Measurements from ENCODE around the gene USH2A.

The USH2A gene

GRCh38 chr1:216114180-216114579 is 309.1 kb downstream of the USH2A start:
- no peak for DNase-seq (ENCODE audit: insufficient read length)
- TF ChIP-seq TAF1 (IDR thresholded peaks at IDR 0.05; ENCODE audit: borderline replicate concordance, low read depth, low read length), result no peak
- no peak for TF ChIP-seq POLR2A (IDR thresholded peaks at IDR 0.05; ENCODE audit: low read depth, low read length)
- TF ChIP-seq POLR2AphosphoS5 (IDR thresholded peaks at IDR 0.05; ENCODE audit: low read depth, low read length), result no peak
- FAIRE-seq, result no peak

- no peak for DNase-seq (ENCODE audit: insufficient read length)
- TF ChIP-seq POLR2A (IDR thresholded peaks at IDR 0.05; ENCODE audit: low read depth, low read length), result no peak
- TF ChIP-seq TAF1 (IDR thresholded peaks at IDR 0.05; ENCODE audit: borderline replicate concordance, low read depth, low read length), result no peak
- FAIRE-seq, result no peak
Measured at GRCh38 chr1:216113181-216113580, 310.1 kb downstream of the USH2A start.

GRCh38 chr1:216111842-216112241 is 311.4 kb downstream of the USH2A start:
- DNase-seq (ENCODE audit: insufficient read length), result no peak
- FAIRE-seq, result no peak
- TF ChIP-seq TAF1 (IDR thresholded peaks at IDR 0.05; ENCODE audit: borderline replicate concordance, low read depth, low read length), result no peak
- TF ChIP-seq POLR2A (IDR thresholded peaks at IDR 0.05; ENCODE audit: low read depth, low read length), result no peak
- no peak for TF ChIP-seq POLR2AphosphoS5 (IDR thresholded peaks at IDR 0.05; ENCODE audit: low read depth, low read length)

- TF ChIP-seq POLR2AphosphoS5 (IDR thresholded peaks at IDR 0.05; ENCODE audit: low read depth, low read length) (no peak), POLR2A (IDR thresholded peaks at IDR 0.05; ENCODE audit: low read depth, low read length) (no peak), TAF1 (IDR thresholded peaks at IDR 0.05; ENCODE audit: borderline replicate concordance, low read depth, low read length) (no peak)
- no peak for DNase-seq (ENCODE audit: insufficient read length)
- no peak for FAIRE-seq
Measured at GRCh38 chr1:216095400-216095799, 327.8 kb downstream of the USH2A start.

GRCh38 chr1:216090556-216090955 is 332.7 kb downstream of the USH2A start:
- DNase-seq (ENCODE audit: insufficient read length) (no peak), FAIRE-seq (no peak)
- no peak for TF ChIP-seq POLR2AphosphoS5 (IDR thresholded peaks at IDR 0.05; ENCODE audit: low read depth, low read length)
- TF ChIP-seq POLR2A (IDR thresholded peaks at IDR 0.05; ENCODE audit: low read depth, low read length), result no peak
- TF ChIP-seq TAF1 (IDR thresholded peaks at IDR 0.05; ENCODE audit: borderline replicate concordance, low read depth, low read length), result no peak

GRCh38 chr1:216086678-216087077 is 336.6 kb downstream of the USH2A start:
- TF ChIP-seq TAF1 (IDR thresholded peaks at IDR 0.05; ENCODE audit: borderline replicate concordance, low read depth, low read length) (no peak), POLR2AphosphoS5 (IDR thresholded peaks at IDR 0.05; ENCODE audit: low read depth, low read length) (no peak), POLR2A (IDR thresholded peaks at IDR 0.05; ENCODE audit: low read depth, low read length) (no peak)
- no peak for DNase-seq (ENCODE audit: insufficient read length)
- no peak for FAIRE-seq

- no peak for DNase-seq (ENCODE audit: insufficient read length)
- no peak for FAIRE-seq
Measured at GRCh38 chr1:216081445-216081844, 341.8 kb downstream of the USH2A start.

GRCh38 chr1:216076751-216077150 is 346.5 kb downstream of the USH2A start:
- no peak for DNase-seq (ENCODE audit: insufficient read length)
- TF ChIP-seq POLR2A (IDR thresholded peaks at IDR 0.05; ENCODE audit: low read depth, low read length) (no peak), POLR2AphosphoS5 (IDR thresholded peaks at IDR 0.05; ENCODE audit: low read depth, low read length) (no peak), TAF1 (IDR thresholded peaks at IDR 0.05; ENCODE audit: borderline replicate concordance, low read depth, low read length) (no peak)
- FAIRE-seq, result no peak

More at GRCh38 chr1:216081445-216081844, 341.8 kb downstream of the USH2A start:
- no peak for TF ChIP-seq POLR2AphosphoS5 (IDR thresholded peaks at IDR 0.05; ENCODE audit: low read depth, low read length)
- no peak for TF ChIP-seq POLR2A (IDR thresholded peaks at IDR 0.05; ENCODE audit: low read depth, low read length)
- TF ChIP-seq TAF1 (IDR thresholded peaks at IDR 0.05; ENCODE audit: borderline replicate concordance, low read depth, low read length), result no peak

- no peak for FAIRE-seq
- DNase-seq (ENCODE audit: insufficient read length), result no peak
- TF ChIP-seq POLR2AphosphoS5 (IDR thresholded peaks at IDR 0.05; ENCODE audit: low read depth, low read length), result no peak
- TF ChIP-seq POLR2A (IDR thresholded peaks at IDR 0.05; ENCODE audit: low read depth, low read length), result no peak
- no peak for TF ChIP-seq TAF1 (IDR thresholded peaks at IDR 0.05; ENCODE audit: borderline replicate concordance, low read depth, low read length)
Measured at GRCh38 chr1:216075339-216075738, 347.9 kb downstream of the USH2A start.

GRCh38 chr1:216073793-216074595 is 349.3 kb downstream of the USH2A start:
- FAIRE-seq, result no peak

GRCh38 chr1:216071262-216071661 is 352.0 kb downstream of the USH2A start:
- no peak for DNase-seq (ENCODE audit: insufficient read length)
- TF ChIP-seq TAF1 (IDR thresholded peaks at IDR 0.05; ENCODE audit: borderline replicate concordance, low read depth, low read length), result no peak
- TF ChIP-seq POLR2AphosphoS5 (IDR thresholded peaks at IDR 0.05; ENCODE audit: low read depth, low read length), result no peak
- TF ChIP-seq POLR2A (IDR thresholded peaks at IDR 0.05; ENCODE audit: low read depth, low read length), result no peak
- no peak for FAIRE-seq

More at GRCh38 chr1:216073793-216074595, 349.3 kb downstream of the USH2A start:
- DNase-seq (ENCODE audit: insufficient read length), result no peak
- TF ChIP-seq POLR2A (IDR thresholded peaks at IDR 0.05; ENCODE audit: low read depth, low read length), result no peak

GRCh38 chr1:216064643-216065042 is 358.6 kb downstream of the USH2A start:
- no peak for TF ChIP-seq POLR2A (IDR thresholded peaks at IDR 0.05; ENCODE audit: low read depth, low read length)
- no peak for TF ChIP-seq TAF1 (IDR thresholded peaks at IDR 0.05; ENCODE audit: borderline replicate concordance, low read depth, low read length)
- DNase-seq (ENCODE audit: insufficient read length) (no peak), FAIRE-seq (no peak)
